ENCODE data around the gene FBXL19. TPM values are rescaled to one million over a fixed set of nuclear protein-coding genes. Genes with fewer than 3 reads are reported as not detected.

Gene FBXL19
- total RNA-seq, 1 experiment from 2014 or later: 84.3 TPM

GRCh38 chr16:30982548-30983288, 59.3 kb downstream of the FBXL19 start:
- POLR2A ChIA-PET: interaction anchor here (0.6 to 2.2 kb wide), 3 partner anchors 61 to 476 kb away, joined by 3 to 4 read pairs (median 4); partner anchors contain the start of gene KAT8
- H3K4me1 Mint-ChIP-seq: peaks cover 6% of the 10 kb centered on the region

GRCh38 chr16:30983289-30983889, 60.0 kb downstream of the FBXL19 start:
- Mint-ChIP-seq H3K9me3 (no peaks in the 10 kb centered on the region), H3K4me1 (peaks cover 6% of the 10 kb centered on the region), H3K27me3 (ENCODE audit: low read depth) (no peaks in the 10 kb centered on the region), H3K36me3 (peaks cover 17% of the 10 kb centered on the region), H3K4me3 (no peak overlapping the region), H3K27ac (no peak overlapping the region)
- DNase-seq (ENCODE audit: low spot score) (no peak), ATAC-seq (no peak)
- CTCF ChIA-PET: interaction anchor here (0.5 to 5.1 kb wide), 10 partner anchors 13 to 447 kb away, joined by 3 to 83 read pairs (median 4); partner anchors contain the start of gene STX1B
- POLR2A ChIA-PET: interaction anchor here (0.8 to 2.2 kb wide), 3 partner anchors 59 to 475 kb away, joined by 3 to 4 read pairs (median 4); partner anchors contain the start of gene KAT8
- TF ChIP-seq, protein P1, sequence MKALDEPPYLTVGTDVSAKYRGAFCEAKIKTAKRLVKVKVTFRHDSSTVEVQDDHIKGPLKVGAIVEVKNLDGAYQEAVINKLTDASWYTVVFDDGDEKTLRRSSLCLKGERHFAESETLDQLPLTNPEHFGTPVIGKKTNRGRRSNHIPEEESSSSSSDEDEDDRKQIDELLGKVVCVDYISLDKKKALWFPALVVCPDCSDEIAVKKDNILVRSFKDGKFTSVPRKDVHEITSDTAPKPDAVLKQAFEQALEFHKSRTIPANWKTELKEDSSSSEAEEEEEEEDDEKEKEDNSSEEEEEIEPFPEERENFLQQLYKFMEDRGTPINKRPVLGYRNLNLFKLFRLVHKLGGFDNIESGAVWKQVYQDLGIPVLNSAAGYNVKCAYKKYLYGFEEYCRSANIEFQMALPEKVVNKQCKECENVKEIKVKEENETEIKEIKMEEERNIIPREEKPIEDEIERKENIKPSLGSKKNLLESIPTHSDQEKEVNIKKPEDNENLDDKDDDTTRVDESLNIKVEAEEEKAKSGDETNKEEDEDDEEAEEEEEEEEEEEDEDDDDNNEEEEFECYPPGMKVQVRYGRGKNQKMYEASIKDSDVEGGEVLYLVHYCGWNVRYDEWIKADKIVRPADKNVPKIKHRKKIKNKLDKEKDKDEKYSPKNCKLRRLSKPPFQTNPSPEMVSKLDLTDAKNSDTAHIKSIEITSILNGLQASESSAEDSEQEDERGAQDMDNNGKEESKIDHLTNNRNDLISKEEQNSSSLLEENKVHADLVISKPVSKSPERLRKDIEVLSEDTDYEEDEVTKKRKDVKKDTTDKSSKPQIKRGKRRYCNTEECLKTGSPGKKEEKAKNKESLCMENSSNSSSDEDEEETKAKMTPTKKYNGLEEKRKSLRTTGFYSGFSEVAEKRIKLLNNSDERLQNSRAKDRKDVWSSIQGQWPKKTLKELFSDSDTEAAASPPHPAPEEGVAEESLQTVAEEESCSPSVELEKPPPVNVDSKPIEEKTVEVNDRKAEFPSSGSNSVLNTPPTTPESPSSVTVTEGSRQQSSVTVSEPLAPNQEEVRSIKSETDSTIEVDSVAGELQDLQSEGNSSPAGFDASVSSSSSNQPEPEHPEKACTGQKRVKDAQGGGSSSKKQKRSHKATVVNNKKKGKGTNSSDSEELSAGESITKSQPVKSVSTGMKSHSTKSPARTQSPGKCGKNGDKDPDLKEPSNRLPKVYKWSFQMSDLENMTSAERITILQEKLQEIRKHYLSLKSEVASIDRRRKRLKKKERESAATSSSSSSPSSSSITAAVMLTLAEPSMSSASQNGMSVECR (CRISPR knock-in tag; IDR thresholded peaks at IDR 0.05; ENCODE audit: borderline replicate concordance): no peak
- TF ChIP-seq GTF2I (CRISPR knock-in tag; conservative IDR thresholded peaks at IDR 0.05) (no peak), TP53 (CRISPR knock-in tag; IDR thresholded peaks at IDR 0.05) (no peak), JAZF1 (CRISPR knock-in tag; IDR thresholded peaks at IDR 0.05) (no peak), NR3C1 (CRISPR knock-in tag; conservative IDR thresholded peaks at IDR 0.05; ENCODE audit: low read depth) (no peak), ZNF671 (CRISPR knock-in tag; IDR thresholded peaks at IDR 0.05) (no peak)
- TF ChIP-seq, protein P2, sequence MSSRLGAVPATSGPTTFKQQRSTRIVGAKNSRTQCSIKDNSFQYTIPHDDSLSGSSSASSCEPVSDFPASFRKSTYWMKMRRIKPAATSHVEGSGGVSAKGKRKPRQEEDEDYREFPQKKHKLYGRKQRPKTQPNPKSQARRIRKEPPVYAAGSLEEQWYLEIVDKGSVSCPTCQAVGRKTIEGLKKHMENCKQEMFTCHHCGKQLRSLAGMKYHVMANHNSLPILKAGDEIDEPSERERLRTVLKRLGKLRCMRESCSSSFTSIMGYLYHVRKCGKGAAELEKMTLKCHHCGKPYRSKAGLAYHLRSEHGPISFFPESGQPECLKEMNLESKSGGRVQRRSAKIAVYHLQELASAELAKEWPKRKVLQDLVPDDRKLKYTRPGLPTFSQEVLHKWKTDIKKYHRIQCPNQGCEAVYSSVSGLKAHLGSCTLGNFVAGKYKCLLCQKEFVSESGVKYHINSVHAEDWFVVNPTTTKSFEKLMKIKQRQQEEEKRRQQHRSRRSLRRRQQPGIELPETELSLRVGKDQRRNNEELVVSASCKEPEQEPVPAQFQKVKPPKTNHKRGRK (CRISPR knock-in tag; IDR thresholded peaks at IDR 0.05; ENCODE audit: borderline replicate concordance): no peak
- TF ChIP-seq, protein P3, sequence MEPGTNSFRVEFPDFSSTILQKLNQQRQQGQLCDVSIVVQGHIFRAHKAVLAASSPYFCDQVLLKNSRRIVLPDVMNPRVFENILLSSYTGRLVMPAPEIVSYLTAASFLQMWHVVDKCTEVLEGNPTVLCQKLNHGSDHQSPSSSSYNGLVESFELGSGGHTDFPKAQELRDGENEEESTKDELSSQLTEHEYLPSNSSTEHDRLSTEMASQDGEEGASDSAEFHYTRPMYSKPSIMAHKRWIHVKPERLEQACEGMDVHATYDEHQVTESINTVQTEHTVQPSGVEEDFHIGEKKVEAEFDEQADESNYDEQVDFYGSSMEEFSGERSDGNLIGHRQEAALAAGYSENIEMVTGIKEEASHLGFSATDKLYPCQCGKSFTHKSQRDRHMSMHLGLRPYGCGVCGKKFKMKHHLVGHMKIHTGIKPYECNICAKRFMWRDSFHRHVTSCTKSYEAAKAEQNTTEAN (CRISPR knock-in tag; IDR thresholded peaks at IDR 0.05): no peak
- TF ChIP-seq, protein P4, sequence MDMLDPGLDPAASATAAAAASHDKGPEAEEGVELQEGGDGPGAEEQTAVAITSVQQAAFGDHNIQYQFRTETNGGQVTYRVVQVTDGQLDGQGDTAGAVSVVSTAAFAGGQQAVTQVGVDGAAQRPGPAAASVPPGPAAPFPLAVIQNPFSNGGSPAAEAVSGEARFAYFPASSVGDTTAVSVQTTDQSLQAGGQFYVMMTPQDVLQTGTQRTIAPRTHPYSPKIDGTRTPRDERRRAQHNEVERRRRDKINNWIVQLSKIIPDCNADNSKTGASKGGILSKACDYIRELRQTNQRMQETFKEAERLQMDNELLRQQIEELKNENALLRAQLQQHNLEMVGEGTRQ (CRISPR knock-in tag; IDR thresholded peaks at IDR 0.05): no peak

More at GRCh38 chr16:30982548-30983288, 59.3 kb downstream of the FBXL19 start:
- Mint-ChIP-seq H3K27me3 (ENCODE audit: low read depth) (no peaks in the 10 kb centered on the region), H3K4me3 (no peak overlapping the region), H3K36me3 (peaks cover 18% of the 10 kb centered on the region), H3K27ac (no peak overlapping the region), H3K9me3 (no peaks in the 10 kb centered on the region)
- ATAC-seq (no peak), DNase-seq (ENCODE audit: low spot score) (no peak)
- CTCF ChIA-PET: interaction anchor here (0.5 to 5.1 kb wide), 7 partner anchors 14 to 159 kb away, joined by 3 to 83 read pairs (median 4); partner anchors contain the start of gene STX1B
- TF ChIP-seq FOXK1 (CRISPR knock-in tag; IDR thresholded peaks at IDR 0.05) (no peak), KAT7 (CRISPR knock-in tag; IDR thresholded peaks at IDR 0.05; ENCODE audit: borderline replicate concordance) (no peak), ZNF671 (CRISPR knock-in tag; IDR thresholded peaks at IDR 0.05) (no peak), ZSCAN18 (CRISPR knock-in tag; IDR thresholded peaks at IDR 0.05) (no peak)
- TF ChIP-seq, protein P5, sequence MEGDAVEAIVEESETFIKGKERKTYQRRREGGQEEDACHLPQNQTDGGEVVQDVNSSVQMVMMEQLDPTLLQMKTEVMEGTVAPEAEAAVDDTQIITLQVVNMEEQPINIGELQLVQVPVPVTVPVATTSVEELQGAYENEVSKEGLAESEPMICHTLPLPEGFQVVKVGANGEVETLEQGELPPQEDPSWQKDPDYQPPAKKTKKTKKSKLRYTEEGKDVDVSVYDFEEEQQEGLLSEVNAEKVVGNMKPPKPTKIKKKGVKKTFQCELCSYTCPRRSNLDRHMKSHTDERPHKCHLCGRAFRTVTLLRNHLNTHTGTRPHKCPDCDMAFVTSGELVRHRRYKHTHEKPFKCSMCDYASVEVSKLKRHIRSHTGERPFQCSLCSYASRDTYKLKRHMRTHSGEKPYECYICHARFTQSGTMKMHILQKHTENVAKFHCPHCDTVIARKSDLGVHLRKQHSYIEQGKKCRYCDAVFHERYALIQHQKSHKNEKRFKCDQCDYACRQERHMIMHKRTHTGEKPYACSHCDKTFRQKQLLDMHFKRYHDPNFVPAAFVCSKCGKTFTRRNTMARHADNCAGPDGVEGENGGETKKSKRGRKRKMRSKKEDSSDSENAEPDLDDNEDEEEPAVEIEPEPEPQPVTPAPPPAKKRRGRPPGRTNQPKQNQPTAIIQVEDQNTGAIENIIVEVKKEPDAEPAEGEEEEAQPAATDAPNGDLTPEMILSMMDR (IDR thresholded peaks at IDR 0.05): no peak
- TF ChIP-seq, protein P6, sequence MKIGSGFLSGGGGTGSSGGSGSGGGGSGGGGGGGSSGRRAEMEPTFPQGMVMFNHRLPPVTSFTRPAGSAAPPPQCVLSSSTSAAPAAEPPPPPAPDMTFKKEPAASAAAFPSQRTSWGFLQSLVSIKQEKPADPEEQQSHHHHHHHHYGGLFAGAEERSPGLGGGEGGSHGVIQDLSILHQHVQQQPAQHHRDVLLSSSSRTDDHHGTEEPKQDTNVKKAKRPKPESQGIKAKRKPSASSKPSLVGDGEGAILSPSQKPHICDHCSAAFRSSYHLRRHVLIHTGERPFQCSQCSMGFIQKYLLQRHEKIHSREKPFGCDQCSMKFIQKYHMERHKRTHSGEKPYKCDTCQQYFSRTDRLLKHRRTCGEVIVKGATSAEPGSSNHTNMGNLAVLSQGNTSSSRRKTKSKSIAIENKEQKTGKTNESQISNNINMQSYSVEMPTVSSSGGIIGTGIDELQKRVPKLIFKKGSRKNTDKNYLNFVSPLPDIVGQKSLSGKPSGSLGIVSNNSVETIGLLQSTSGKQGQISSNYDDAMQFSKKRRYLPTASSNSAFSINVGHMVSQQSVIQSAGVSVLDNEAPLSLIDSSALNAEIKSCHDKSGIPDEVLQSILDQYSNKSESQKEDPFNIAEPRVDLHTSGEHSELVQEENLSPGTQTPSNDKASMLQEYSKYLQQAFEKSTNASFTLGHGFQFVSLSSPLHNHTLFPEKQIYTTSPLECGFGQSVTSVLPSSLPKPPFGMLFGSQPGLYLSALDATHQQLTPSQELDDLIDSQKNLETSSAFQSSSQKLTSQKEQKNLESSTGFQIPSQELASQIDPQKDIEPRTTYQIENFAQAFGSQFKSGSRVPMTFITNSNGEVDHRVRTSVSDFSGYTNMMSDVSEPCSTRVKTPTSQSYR (CRISPR knock-in tag; IDR thresholded peaks at IDR 0.05): no peak

Data from WTC11 (cell line).